GM10248 (cell line): ENCODE measurements around the gene TMEM236.

ENCODE experiments used
- CTCF ChIA-PET: fragments of 300-600 bp; sonication (Branson Sonifier 250); formaldehyde crosslinking; extraction: SDS; loops from one replicate; lab custom pipeline; 2021; ENCODE audit warnings: antibody characterized with exemption; lab: Yijun Ruan, JAX
- POLR2A ChIA-PET: fragments of 350-650 bp; sonication (Branson Sonifier 250); formaldehyde crosslinking; extraction: SDS; loops from one replicate; lab custom pipeline; 2020; ENCODE audit warnings: antibody characterized with exemption; lab: Yijun Ruan, JAX
- DNase-seq: peaks from one replicate; pipeline ENCODE4 v3.0.0; 2012; ENCODE audit errors: extremely low spot score
- CTCF ChIP-seq: IDR thresholded peaks from 2 replicates; pipeline ENCODE4 v1.5.1; 2012; ENCODE audit warnings: mild to moderate bottlenecking, low read depth; ENCODE audit errors: extremely low read depth, missing control alignments, control extremely low read depth

TMEM236 gene

GRCh38 chr10:17781856-17782255, 29.9 kb downstream of the TMEM236 start:
- POLR2A ChIA-PET = no interaction called here
- CTCF ChIA-PET = interaction anchor here (1.1 kb wide), 1 partner anchor 8 kb away, joined by 4 read pairs; no protein-coding TSS in a partner anchor
- no peak for DNase-seq
- TF ChIP-seq CTCF = no peak

- ChIA-PET CTCF (no interaction called here), POLR2A (no interaction called here)
- TF ChIP-seq CTCF = no peak
- DNase-seq = no peak
These were observed 31.1 kb downstream of the TMEM236 start for GRCh38 chr10:17782921-17783665.

GRCh38 chr10:17783751-17784150, 31.8 kb downstream of the TMEM236 start:
- CTCF ChIA-PET = no interaction called here

GRCh38 chr10:17784688-17785087, 32.7 kb downstream of the TMEM236 start:
- CTCF ChIA-PET = interaction anchor here (0.9 to 1.3 kb wide), 3 partner anchors 9 to 302 kb away, joined by 3 to 7 read pairs (median 3); no protein-coding TSS in a partner anchor
- POLR2A ChIA-PET = no interaction called here
- no peak for TF ChIP-seq CTCF
- DNase-seq = no peak

More at GRCh38 chr10:17783751-17784150, 31.8 kb downstream of the TMEM236 start:
- DNase-seq = no peak
- POLR2A ChIA-PET = no interaction called here
- TF ChIP-seq CTCF = no peak

GRCh38 chr10:17785276-17785930, 33.4 kb downstream of the TMEM236 start:
- DNase-seq = no peak
- ChIA-PET CTCF (interaction anchor here (0.9 to 1.3 kb wide), 3 partner anchors 9 to 301 kb away, joined by 3 to 7 read pairs (median 3); no protein-coding TSS in a partner anchor), POLR2A (no interaction called here)
- TF ChIP-seq CTCF = no peak

GRCh38 chr10:17787087-17787961, 35.3 kb downstream of the TMEM236 start:
- DNase-seq = no peak
- no peak for TF ChIP-seq CTCF
- CTCF ChIA-PET = interaction anchor here (1.0 to 1.9 kb wide), 4 partner anchors 8 to 179 kb away, joined by 3 to 4 read pairs (median 3); no protein-coding TSS in a partner anchor
- POLR2A ChIA-PET = no interaction called here
